GM21825 (cell line): ENCODE measurements around the gene SGCB.
"Not testable (repeated sequence)": the region's sequence is repeated elsewhere in the genome, so short reads cannot be mapped to it uniquely, and the experiment has no call there.

ENCODE experiments used
- ATAC-seq: cut with Tn5 transposase; IDR thresholded peaks from one replicate; pipeline ENCODE4 v1.9.1; 2021; ENCODE audit warnings: mild to moderate bottlenecking, moderate library complexity; ENCODE audit not compliant: unreplicated experiment

SGCB gene, protein sequence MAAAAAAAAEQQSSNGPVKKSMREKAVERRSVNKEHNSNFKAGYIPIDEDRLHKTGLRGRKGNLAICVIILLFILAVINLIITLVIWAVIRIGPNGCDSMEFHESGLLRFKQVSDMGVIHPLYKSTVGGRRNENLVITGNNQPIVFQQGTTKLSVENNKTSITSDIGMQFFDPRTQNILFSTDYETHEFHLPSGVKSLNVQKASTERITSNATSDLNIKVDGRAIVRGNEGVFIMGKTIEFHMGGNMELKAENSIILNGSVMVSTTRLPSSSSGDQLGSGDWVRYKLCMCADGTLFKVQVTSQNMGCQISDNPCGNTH

DNA sequence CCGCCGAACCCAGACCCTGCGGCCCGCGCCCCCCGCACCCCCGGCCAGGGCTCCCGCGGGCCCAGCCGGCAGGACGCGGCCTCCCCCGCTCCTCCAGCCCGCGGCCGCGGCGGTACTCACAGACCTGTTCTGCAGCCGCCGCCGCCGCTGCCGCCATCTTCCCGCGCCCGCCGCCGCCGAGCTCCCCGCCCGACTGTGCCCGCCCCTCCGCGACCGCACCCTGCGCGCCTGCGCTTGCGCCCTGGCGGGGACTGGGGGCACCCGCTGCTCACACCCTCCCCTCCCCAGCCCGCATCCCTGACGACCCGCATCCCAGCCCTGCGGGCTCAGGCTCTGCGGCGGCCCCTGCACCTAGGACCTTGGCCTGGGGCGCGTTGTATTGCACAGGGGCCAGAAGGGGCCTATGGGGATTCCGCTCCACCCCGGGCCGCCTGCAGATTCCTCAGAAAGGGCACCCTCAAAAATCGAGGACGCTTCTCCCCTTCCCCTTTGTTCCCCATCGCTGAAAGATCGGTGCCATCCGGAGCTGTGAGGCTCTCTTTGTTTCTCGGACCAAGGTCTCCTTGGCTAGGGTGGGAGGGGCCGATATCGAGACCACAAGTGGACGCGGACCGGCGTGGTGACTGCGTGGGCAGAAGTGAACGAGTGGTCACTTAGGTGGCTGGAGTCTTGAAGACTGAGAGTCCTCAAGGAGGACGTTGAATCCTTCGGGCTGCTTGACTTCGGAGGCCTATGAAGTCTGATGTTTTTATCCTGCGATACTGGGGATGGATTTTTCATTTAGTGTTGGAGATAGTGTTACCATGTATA, at the start of gene SGCB:
SGCB (minus strand) TSS at position 197 of the 810 bp plus-strand sequence; CDS start at position 157, 40 bp downstream.
- ATAC-seq, result peak; percentile 96

DNA sequence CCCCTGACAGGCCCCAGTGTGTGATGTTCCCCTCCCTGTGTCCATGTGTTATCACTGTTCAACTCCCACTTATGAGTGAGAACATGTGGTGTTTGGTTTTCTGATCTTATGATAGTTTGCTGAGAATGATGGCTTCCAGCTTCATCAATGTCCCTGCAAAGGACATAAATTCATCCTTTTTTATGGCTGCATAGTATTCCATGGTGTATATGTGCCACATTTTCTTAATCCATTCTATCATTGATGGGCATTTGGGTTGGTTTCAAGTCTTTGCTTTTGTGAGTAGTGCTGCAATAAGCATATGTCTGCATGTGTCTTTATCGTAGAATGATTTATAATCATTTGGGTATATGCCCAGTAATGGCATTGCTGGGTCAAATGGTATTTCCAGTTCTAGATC, 48.3 kb upstream of the SGCB start:
- not testable (repeated sequence) for ATAC-seq

DNA sequence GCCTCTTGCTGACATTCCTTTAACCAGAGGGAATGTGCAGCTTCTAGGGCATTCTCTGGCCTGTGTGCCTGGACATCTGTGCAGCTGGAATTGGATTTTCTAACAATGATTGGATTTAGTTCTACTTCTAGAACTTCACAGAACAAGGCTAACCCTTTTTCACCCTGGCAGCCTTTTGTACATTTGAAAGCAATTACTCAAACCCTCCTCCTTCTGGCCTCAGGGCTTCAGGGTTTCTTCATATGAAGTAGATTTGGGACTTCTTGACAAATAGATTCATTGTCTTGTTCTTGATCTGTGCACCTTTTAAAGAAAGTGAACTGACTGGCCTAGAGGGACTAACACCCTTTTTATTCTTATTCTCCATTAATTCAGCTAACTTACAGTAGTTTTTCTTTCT, 43.1 kb upstream of the SGCB start:
- no peak for ATAC-seq

DNA sequence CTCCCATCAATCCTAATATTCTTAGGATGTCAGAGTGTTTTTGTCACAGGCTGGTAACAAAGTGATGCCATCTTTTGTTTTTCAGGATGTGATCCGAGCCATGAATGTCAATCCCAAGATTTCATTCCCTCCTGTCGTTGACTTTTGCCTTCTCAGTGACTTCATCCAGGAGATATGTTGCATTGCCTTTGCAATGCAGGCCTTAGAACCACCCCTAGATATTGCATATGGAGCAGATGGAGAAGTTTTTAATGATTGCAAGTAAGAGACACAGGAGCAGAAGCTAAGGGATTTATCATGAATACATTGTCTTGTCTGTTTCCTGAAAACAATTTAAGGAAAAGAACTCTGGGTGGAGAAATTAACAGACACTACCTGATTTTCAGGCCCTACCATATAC, 41.6 kb upstream of the SGCB start:
- no peak for ATAC-seq

DNA sequence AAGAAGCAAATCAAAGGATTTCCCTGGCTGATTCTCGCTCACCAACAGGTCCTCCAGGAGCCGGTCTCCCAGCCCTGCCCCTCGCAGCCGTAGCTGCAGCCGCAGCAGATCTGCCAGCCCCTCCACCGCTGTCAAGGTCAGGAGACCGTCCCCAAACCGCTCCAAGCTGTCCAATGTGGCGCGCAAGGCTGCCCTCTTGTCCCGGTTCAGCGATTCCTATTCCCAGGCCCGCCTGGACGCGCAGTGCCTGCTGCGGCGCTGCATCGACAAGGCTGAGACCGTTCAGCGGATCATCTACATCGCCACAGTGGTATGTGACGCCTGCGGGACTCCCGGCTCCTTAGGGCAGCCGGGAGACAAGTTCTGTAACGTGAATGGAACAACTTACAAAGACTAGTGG, 38.6 kb upstream of the SGCB start:
- ATAC-seq, result no peak

DNA sequence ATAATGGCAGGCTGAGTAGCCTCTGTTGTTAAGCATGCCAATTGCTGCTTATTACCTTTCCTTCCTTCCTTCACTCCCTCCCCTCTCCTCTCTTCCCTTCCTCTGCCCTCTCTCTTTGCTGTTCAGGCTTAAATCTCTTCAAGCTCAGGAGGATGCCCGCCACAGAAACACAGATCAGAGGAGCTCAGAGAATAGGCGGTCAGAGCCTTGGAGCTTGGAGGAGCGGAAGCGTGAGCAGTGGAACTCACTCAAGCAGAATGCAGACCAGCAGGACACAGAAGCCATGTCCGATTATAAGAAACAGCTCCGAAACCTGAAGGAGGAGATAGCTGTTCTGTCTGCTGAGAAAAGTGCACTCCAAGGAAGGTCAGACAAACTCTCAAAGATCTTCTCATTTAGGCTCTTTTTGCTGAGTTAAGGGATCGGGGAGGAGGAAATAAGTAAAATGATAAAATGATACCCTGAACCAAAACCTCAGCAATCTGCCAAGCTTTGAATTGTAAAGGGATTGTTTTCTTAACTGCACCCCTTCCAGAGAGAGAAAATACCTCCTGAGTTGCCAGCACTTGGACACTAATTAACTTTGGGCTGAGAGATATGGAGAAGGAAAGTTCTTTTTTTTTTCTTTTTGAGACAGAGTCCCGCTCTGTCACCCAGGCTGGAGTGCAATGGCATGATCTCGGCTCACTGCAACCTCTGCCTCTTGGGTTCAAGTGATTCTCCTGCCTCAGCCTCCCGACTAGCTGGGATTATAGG, 33.9 kb upstream of the SGCB start:
- ATAC-seq, result no peak

DNA sequence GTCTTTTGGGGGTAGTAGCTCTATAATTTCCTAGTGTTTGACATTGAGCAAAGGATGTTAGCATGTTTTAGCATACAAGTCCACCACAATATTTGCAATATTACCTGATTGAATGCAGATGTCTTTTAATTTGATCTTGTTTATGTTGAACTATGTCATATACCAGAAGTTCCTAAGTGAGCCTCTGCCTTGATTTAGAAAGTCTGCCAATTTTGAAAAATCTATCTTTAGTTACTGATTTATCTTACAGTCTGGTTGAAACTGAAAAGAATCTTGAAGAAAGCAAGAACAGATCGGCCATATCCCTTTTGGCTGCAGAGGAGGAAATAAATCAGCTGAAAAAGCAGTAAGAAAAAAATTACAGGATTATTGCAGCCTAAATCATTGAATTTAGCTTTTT, 31.5 kb upstream of the SGCB start:
- no peak for ATAC-seq

DNA sequence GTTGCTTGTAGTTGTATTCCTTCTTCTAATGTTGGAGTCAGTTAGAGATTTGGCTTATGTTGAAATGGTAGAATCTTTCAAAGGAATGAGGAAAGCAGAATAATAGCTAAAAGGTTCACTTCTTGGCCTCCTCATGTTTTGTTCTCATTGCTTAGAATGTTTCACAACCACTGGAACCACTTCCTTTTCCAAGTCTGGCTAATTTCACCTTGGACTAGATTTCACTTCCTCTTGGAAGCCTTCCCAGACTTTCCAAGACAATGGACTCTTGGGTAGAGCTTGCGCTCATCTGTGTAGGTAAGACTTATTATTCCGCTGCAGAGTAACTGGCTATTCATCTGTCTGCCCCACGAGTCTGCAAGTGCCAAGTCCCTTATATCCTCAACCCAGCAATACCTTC, 21.3 kb upstream of the SGCB start:
- no peak for ATAC-seq

DNA sequence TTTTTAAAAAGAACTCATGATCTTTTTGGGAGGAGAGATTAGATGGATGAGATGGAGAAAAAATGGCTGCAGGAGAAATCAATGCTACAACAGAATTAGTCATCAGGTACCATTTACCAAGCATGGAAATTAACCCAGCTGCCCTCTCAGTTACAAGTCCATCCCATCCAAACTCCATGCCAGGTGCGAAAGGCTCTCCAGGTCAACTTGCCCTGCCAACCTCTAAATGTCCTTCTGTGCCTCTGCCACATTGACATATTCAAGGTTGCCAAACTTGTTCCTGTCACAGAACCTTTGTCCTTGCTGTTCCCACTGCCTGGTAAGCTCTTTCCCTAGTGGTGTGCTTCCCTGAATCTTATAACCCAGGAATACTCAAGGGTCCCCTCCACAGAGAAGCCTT, 20.2 kb upstream of the SGCB start:
- no peak for ATAC-seq

DNA sequence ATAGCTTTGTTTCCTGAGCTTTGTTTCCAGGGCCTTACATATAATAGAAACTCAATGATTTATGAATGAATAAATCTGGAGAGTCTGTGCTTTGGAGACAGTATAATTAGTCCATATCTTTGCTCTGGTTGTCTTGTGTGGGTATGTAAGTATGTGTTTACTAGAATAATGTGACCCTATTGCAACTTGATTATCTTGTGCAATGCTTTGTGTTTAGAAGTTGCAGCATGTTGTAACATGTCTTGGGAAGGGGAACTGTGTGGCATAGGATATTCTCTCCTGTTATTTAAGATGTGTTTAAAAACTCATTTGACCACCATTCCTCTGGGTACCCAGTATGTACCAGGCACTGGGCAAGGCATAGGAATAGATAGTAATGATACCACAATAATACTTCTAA, 19.1 kb upstream of the SGCB start:
- no peak for ATAC-seq

DNA sequence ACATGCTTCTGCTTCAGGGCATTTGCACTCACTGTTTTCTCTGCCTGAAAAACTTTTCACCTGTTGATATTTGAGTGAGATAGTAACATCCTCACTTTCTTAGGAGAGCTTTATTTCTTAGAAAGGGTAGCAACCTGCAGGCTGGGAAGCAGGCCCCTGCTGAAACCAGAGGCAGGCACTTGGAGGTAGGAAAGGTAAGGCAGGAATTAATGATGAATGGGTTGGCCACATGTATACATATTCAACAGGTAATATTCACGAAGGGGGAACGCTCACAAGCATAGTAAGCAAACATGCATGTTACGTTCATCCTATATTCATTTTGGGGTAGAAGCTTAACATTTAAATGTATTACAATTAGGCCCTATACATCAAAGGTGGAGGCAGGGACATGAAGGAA, 16.2 kb upstream of the SGCB start:
- no peak for ATAC-seq

DNA sequence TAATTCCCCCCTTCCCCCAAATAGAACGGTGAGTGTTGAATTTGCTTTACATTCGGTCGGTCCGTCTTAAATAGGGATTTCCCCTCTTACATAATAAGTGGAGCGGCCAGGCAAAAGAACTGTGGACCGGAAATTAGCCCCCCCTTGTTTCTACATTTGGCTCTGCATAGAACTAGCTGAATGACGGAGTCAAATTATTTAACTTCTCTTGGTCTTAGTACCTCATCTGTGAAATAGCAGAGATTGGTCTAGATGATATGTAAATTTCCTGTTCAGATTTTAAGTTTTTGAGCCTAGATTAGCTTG, 14.3 kb upstream of the SGCB start:
- peak; percentile 60 for ATAC-seq

DNA sequence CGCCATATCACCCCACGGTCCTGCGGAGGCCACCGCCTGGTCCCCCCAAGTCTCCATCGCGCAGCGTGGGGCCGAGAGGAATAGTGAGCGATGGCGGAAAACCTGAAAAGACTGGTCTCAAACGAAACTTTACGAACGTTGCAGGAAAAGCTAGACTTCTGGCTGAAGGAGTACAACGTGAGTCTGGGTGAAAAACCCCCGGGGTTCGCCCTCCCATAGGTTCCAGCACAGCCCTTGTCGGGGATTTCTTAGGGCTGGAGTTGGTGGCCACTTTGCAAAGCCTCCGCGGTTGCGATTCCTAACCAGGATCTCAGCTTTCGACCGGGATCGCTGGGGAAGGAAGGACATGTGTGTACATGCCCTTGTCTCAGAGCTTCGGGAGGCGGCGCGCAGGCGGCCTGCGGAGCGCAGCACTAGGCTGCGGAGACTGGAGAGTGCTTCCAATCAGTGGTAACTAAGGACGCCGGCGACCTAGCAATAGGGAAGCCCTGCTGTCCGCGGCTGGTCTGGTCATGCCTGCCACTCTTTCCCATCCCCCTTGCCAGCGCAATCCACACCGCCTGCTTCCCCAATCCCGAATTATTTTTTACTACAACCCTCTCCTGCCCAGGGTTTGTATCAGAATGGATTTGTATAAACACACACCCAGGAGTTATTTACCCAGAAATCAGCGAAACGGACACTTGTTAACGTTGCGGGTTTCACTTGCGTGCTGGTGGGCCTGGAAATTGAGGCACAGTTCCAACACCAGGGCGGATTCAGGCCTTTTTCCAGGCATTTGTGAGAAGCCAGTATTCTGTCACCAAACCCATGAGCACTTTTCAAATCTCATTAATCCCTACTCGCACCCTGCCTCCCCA, 13.7 kb upstream of the SGCB start:
- peak; percentile 49 for ATAC-seq

DNA sequence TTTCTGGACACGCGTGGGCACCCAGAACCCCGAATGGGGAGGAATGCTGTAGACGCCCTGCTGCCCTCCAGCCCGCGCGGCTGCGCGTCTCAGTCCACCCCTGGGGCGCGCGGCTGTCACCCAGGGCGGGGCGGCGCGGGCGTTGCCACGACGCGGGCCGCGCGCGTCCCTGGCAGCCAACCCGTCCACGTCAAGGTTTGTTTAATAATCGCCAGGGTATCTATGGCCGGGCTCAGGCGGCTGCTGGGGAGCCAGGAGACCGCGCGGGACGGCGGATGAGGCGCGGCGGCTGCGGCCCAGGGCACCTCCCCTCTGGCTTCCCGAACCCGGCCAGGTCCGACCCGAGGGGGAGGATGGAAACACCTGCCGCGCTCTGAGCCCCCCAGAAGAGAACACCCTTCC, 13.1 kb upstream of the SGCB start, which contains the start of gene SPATA18:
SPATA18 (plus strand) TSS at position 92 of the 402 bp plus-strand sequence. CDS start 401 bp downstream, outside the sequence.
- peak; percentile 53 for ATAC-seq

DNA sequence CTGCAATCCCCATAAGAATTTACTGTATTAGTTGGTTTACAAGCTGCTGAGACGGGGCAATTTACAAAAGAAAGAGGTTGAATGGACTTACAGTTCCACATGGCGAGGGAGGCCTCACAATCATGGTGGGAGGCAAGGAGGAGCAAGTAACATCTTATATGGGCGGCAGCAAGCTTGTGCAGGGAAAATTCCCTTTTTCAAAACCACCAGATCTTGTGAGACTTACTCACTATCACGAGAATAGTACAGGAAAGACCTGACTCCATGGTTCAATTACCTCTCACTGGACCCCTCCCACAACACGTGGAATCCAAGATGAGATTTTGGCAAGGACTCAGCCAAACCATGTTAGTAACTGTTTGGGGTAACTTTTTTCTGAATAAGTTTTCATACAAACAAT, 11.2 kb upstream of the SGCB start:
- ATAC-seq, result no peak

DNA sequence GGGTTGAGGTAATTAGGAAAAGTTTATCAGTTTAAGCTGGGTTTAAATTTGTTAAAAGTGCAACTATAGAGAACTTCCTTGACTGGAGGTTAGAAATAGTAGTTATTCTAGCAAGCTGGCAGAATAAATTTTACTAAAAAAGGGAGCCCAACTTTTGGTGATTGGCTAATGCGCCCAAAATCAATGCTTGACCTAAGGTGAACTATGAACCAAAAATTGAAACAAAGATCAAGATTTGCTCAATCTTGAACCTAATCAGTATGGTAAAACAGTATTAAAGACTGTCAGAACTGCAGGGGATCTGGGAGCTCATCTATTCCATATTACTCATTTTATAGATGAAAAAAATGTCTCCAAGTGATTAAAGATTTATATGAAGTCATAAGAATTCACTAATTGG, 6.9 kb upstream of the SGCB start:
- no peak for ATAC-seq

DNA sequence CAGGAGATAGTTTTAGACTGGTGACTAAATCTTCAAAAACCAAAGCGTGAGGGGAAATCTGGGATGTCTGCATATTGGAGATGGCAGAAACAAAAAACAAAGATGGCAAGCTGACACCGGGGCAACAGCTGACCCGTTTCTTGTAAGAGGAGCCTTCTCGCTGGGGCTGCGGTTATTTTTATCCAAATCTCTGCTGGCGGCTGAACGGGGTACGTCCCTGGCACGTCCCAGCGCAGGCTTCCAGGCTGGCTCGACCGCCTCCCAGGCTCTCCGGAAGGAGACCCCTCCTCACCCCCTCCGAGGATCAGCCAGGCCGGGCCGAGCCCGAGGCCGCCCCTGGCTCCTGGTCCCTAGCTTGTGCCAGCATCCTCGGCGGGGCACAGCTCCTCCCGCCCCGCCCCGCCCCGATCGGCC, 403 bp downstream of the SGCB start:
- ATAC-seq, result peak; percentile 60

DNA sequence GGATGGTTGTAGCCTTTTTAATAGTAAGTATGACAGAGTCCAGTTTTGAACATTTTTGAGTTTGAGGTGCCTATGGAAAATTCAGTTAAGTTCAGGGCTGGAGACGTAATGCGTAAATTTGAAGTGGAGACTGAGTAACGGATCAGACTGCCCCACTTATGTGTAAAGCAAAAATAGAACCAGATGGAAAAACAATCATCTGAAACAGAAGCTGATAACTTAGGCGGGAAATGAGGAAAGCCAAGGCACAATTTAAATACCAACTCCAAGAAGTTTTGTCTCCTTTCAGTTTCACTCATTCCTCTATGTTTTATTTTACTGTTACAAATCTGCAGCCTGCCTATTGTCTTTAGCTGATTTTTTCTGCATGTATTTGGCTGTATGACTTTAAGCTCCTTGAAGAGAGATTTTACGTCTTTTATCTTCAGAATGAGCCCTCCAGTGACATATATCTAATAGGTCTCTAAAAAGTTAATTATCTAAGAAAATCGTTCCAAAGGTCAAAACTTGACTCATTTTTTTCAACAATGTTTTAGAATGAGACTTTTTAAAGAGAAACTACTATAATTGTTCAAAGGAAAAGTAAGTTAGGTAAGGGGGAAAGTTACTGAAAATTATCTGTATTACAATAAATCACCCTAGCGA, 1.1 kb downstream of the SGCB start:
- ATAC-seq, result no peak

DNA sequence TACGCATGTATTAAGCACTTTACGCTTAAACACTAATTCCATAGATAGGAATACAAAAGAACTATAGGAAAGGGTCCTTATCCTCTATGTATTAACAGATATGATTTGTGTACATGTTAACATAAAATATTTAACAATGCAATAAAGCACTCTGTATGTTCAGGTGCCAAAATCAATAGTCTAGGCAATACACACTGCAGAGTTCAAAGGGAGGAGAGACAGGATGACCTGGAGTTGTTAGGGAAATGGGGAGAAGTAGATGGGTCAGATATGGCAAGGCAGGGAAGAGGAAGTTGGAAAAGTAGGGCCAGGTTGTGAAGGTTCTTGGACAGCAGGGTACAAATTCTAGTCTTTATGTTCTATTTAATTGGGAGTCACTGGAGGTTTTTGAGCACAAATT, 2.9 kb downstream of the SGCB start:
- no peak for ATAC-seq

DNA sequence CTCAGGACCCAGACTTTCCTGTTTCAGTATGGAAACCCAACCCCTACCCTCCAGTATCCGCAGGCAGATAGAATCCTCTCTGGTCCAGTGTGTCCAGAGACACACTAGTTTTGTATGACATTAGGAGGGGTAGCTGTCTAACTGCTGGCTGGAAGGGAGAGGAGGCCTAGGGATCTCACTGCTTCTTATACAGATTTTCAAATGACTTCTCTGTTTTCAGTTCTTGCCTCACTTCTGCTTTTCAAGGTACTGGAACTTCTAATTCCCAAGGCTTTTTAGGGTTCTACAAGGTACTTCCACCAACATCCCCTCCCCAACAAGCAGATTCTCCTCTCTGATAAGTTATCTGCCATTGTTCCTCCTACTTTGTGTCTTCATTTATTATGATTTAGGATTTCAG, 6.1 kb downstream of the SGCB start:
- no peak for ATAC-seq
